Activated T-helper 2 cell treated with anti-CD3 and anti-CD28 coated beads, Interferon-gamma antibody, Interleukin-2, Interleukin-4, amounts not matched to agents 10 μg/mL and 5 μg/mL and 100 μg/mL, durations not matched to agents 14 hours and 24 hours and 36 hours (primary cell): ENCODE results near the gene PLXNB1. TPM values are rescaled to one million over a fixed set of nuclear protein-coding genes. Genes with fewer than 3 reads are reported as not detected.
"Not testable (repeated sequence)": the region's sequence is repeated elsewhere in the genome, so short reads cannot be mapped to it uniquely, and the experiment has no call there.

Experiments
- DNase-seq: peaks from one replicate; pipeline ENCODE4 v3.0.0; 2021; ENCODE audit warnings: low spot score
- H3K27ac Mint-ChIP-seq: one replicate; pipeline ENCODE4 v1.8.0; 2021; ENCODE audit warnings: mixed read lengths
- H3K27me3 Mint-ChIP-seq: one replicate; pipeline ENCODE4 v1.8.0; 2021; ENCODE audit warnings: low read depth, mixed read lengths
- H3K36me3 Mint-ChIP-seq: one replicate; pipeline ENCODE4 v1.8.0; 2021; ENCODE audit warnings: low read depth, mixed read lengths
- H3K4me1 Mint-ChIP-seq: one replicate; pipeline ENCODE4 v1.8.0; 2021; ENCODE audit warnings: low read depth, mixed read lengths
- H3K4me3 Mint-ChIP-seq: one replicate; pipeline ENCODE4 v1.8.0; 2021; ENCODE audit warnings: low read depth, mild to moderate bottlenecking, moderate library complexity, mixed read lengths
- H3K9me3 Mint-ChIP-seq: one replicate; pipeline ENCODE4 v1.8.0; 2021; ENCODE audit warnings: mixed read lengths
- intact Hi-C: fragments of 100-400 bp; cut with micrococcal nuclease; formaldehyde crosslinking; loops from one replicate; pipeline ENCODE4 v1.15.1; 2023
- total RNA-seq: library from RNA; stranded (reverse); gene quantifications from 2 replicates; pipeline ENCODE4 v1.2.3, GENCODE V29; 2022

Gene PLXNB1
- total RNA-seq, 1 donor from 2014 or later, result 7.0 TPM

DNA sequence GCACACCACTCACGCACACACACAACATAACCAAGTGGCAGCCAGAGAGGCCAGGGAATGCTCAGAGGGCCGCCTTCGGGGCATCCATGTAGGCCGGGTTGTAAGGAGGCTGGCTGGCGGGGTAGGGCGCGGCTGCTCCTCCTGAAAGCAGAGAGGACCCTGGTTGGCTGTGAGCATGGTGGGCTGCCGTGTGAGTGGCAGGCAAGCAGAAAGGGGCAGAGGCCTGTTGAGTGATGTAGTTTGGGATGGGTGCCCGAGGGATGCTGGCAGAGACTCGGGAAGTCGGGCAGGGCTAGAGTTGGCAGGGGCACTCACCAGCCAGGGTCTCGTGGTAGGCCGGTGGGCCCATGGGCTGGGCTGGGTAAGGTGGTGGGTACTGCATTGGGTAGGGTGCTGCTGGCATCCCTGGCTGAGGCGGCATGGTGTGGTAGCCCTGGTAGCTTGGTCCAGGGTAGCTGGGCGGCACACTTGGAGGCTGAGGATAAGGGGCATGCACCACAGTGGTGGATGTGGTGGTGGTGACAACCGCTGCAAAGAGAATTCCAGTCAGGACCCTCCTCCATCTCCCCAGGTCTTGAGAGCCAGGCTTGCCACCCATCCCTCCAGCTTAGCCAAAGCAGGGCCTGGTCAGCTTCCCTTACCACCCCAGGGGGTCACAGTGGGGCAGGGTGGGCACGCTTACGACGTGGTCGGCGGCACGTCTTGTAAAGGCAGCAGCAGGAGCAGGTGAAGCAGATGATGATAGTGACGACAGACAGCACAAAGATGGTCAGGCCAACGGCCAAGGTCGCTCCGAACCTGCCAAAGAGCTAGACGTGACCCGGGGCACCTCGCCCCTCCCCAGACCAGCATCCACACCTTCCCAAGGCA is 39.4 kb upstream of the PLXNB1 start:
- no peaks in the 10 kb centered on the region for H3K27me3 Mint-ChIP-seq
- no peak for DNase-seq
- peaks cover 46% of the 10 kb centered on the region for H3K36me3 Mint-ChIP-seq
- no peaks in the 10 kb centered on the region for H3K9me3 Mint-ChIP-seq
- intact Hi-C loops, result no loop called here
- H3K4me3 Mint-ChIP-seq, result peak overlapping the region; percentile 45
- peak overlapping the region; percentile 50 for H3K27ac Mint-ChIP-seq
- peaks cover 50% of the 10 kb centered on the region for H3K4me1 Mint-ChIP-seq

DNA sequence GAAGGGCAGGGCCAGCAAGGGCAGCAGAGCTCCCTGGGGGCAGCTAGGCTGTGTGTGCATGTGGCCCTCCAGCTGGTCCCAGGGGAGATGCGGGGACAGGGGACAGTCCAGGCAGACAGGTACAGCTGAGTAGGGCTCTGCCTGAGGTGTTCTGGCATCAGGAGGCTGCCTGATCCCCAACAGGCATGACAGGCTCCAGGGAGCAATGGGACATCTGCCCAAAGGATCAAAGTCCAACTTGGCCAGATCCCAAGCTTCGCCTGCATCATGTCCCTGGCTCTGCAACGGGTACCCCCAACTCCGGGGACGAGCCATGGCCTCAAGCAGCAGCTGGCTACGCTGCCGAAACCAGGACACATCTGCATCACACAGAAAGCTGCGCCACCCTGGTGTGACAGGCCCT is 38.4 kb upstream of the PLXNB1 start:
- Mint-ChIP-seq H3K4me1 (peaks cover 45% of the 10 kb centered on the region), H3K4me3 (peak overlapping the region; percentile 94)
- DNase-seq, result no peak

DNA sequence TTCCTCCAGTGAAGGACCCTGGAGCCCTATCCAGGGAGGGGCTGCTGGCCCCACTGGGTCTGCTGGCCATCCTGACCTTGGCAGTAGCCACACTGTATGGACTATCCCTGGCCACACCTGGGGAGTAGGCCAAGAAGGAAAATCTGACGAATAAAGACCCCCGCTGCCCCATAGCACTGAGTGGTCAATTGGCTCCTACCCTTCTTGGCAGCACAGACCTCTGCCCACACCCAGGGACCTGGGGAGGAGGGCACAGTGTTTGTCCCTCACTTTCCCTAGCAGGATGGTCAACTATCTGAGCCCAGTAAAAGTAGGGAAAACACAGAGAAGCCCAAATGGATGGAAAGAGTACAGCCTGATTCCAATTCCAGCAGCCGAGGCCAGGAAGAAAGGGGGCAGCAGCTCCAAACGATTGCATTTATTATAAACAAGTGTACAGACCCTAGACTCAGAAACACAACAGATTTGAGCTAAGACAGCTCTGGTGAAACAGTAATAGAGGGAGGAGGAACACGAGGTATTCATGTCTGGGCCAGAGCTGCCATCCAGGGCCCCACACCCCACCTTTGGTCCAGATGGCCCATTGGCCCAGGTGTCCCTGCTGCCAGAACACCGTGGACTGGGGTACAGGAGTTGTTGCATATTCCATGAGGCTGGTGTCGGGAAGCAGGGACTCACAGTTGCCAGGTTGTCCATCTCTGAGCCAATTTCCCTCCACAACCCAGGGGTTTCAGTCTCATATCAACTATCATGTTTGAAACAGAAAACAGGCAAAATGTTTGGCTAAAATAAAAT is 37.8 kb upstream of the PLXNB1 start:
- intact Hi-C loops, result no loop called here
- H3K27me3 Mint-ChIP-seq, result no peaks in the 10 kb centered on the region
- H3K9me3 Mint-ChIP-seq, result no peaks in the 10 kb centered on the region
- peak overlapping the region; percentile 84 for H3K27ac Mint-ChIP-seq
- H3K36me3 Mint-ChIP-seq, result peaks cover 46% of the 10 kb centered on the region
- peak overlapping the region; percentile 94 for H3K4me3 Mint-ChIP-seq
- DNase-seq, result no peak
- peaks cover 39% of the 10 kb centered on the region for H3K4me1 Mint-ChIP-seq

More for the DNA sequence above, 38.4 kb upstream of the PLXNB1 start:
- Mint-ChIP-seq H3K27ac (peak overlapping the region; percentile 84), H3K9me3 (no peaks in the 10 kb centered on the region), H3K27me3 (no peaks in the 10 kb centered on the region), H3K36me3 (peaks cover 46% of the 10 kb centered on the region)
- intact Hi-C loops, result no loop called here

DNA sequence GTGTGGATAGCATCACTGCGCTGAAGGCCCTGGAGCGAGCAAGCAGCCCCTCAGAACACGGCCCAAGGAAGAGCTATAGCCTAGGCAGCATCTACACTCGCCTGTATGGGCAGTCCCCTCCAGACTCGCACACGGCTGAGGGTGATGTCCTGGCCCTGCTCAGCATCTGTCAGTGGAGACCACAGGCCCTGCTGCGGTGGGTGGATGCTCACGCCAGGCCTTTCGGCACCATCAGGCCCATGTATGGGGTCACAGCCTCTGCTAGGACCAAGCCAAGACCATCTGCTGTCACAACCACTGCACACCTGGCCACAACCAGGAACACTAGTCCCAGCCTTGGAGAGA is 37.2 kb upstream of the PLXNB1 start:
- H3K36me3 Mint-ChIP-seq, result peaks cover 46% of the 10 kb centered on the region
- intact Hi-C loops, result no loop called here
- no peaks in the 10 kb centered on the region for H3K27me3 Mint-ChIP-seq
- DNase-seq, result no peak
- H3K9me3 Mint-ChIP-seq, result no peaks in the 10 kb centered on the region
- peak overlapping the region; percentile 84 for H3K27ac Mint-ChIP-seq
- H3K4me1 Mint-ChIP-seq, result peaks cover 38% of the 10 kb centered on the region
- H3K4me3 Mint-ChIP-seq, result peak overlapping the region; percentile 94

- Mint-ChIP-seq H3K4me1 (peaks cover 36% of the 10 kb centered on the region), H3K36me3 (peaks cover 46% of the 10 kb centered on the region), H3K27ac (peak overlapping the region; percentile 84), H3K9me3 (no peaks in the 10 kb centered on the region), H3K4me3 (peak overlapping the region; percentile 94), H3K27me3 (no peaks in the 10 kb centered on the region)
- intact Hi-C loops, result no loop called here
- DNase-seq, result no peak
Measured at GRCh38 chr3:48466386-48467109, 36.7 kb upstream of the PLXNB1 start.

- intact Hi-C loops, result no loop called here
Measured at GRCh38 chr3:48465531-48466378, 35.9 kb upstream of the PLXNB1 start.

GRCh38 chr3:48465237-48465530 is 35.3 kb upstream of the PLXNB1 start:
- peak overlapping the region; percentile 94 for H3K4me3 Mint-ChIP-seq
- H3K9me3 Mint-ChIP-seq, result no peaks in the 10 kb centered on the region
- peaks cover 56% of the 10 kb centered on the region for H3K36me3 Mint-ChIP-seq
- no peak for DNase-seq
- intact Hi-C loops, result no loop called here
- H3K4me1 Mint-ChIP-seq, result peaks cover 36% of the 10 kb centered on the region
- no peaks in the 10 kb centered on the region for H3K27me3 Mint-ChIP-seq
- peak overlapping the region; percentile 84 for H3K27ac Mint-ChIP-seq

More at GRCh38 chr3:48465531-48466378, 35.9 kb upstream of the PLXNB1 start:
- Mint-ChIP-seq H3K27ac (peak overlapping the region; percentile 84), H3K4me1 (peaks cover 36% of the 10 kb centered on the region), H3K27me3 (no peaks in the 10 kb centered on the region), H3K4me3 (peak overlapping the region; percentile 94), H3K9me3 (no peaks in the 10 kb centered on the region), H3K36me3 (peaks cover 54% of the 10 kb centered on the region)
- peak; percentile 80 for DNase-seq

GRCh38 chr3:48464713-48465221 is 34.9 kb upstream of the PLXNB1 start:
- no peak overlapping the region for H3K27ac Mint-ChIP-seq
- no peak overlapping the region for H3K4me3 Mint-ChIP-seq
- H3K27me3 Mint-ChIP-seq, result no peaks in the 10 kb centered on the region
- intact Hi-C loops, result no loop called here
- peaks cover 33% of the 10 kb centered on the region for H3K4me1 Mint-ChIP-seq
- peaks cover 52% of the 10 kb centered on the region for H3K36me3 Mint-ChIP-seq
- no peaks in the 10 kb centered on the region for H3K9me3 Mint-ChIP-seq
- no peak for DNase-seq

DNA sequence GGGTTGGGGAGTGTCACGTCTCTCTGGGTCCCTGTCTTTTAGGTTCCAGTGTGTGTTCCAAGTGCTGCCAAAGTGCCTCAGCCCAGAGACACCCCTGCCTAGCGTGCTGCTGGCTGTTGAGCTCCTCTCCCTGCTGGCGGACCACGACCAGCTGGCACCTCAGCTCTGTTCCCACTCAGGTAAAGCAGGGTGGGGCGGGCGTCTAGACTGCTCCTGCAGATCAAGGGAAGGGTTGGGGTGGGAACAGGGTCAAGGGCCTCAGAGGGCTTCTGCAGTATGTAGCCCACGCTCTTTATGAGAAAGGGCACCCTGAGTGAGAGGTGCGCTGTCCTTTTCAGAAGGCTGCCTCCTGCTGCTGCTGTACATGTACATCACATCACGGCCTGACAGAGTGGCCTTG is 33.8 kb upstream of the PLXNB1 start:
- intact Hi-C loops, result no loop called here
- H3K36me3 Mint-ChIP-seq, result peaks cover 52% of the 10 kb centered on the region
- H3K27me3 Mint-ChIP-seq, result no peaks in the 10 kb centered on the region
- no peak for DNase-seq
- no peak overlapping the region for H3K4me3 Mint-ChIP-seq
- H3K4me1 Mint-ChIP-seq, result peaks cover 24% of the 10 kb centered on the region
- no peaks in the 10 kb centered on the region for H3K9me3 Mint-ChIP-seq
- no peak overlapping the region for H3K27ac Mint-ChIP-seq

GRCh38 chr3:48461767-48462166 is 31.9 kb upstream of the PLXNB1 start:
- intact Hi-C loops, H3K4me1 Mint-ChIP-seq, H3K27me3 Mint-ChIP-seq, H3K27ac Mint-ChIP-seq, DNase-seq, H3K4me3 Mint-ChIP-seq, H3K9me3 Mint-ChIP-seq: not testable (repeated sequence)
- H3K36me3 Mint-ChIP-seq, result peaks cover 41% of the 10 kb centered on the region

DNA sequence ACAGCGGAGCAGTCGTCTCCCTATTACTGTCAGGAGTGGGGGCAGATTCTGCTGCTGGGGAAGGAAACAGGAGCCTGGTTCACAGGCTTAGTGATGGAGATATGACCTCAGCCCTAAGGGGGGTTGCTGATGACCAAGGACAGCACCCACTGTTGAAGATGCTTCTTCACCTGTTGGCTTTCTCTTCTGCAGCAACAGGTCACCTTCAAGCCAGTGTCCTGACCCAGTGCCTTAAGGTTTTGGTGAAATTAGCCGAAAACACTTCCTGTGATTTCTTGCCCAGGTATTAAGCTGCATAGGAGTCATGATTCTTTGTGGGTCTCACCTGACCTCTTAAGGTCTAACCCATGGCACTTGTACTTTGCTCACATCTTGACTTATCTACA is 30.6 kb upstream of the PLXNB1 start:
- H3K36me3 Mint-ChIP-seq, result peaks cover 37% of the 10 kb centered on the region
- no peaks in the 10 kb centered on the region for H3K9me3 Mint-ChIP-seq
- no peaks in the 10 kb centered on the region for H3K27me3 Mint-ChIP-seq
- peaks cover 2% of the 10 kb centered on the region for H3K4me1 Mint-ChIP-seq
- H3K27ac Mint-ChIP-seq, result no peak overlapping the region
- H3K4me3 Mint-ChIP-seq, result no peak overlapping the region
- intact Hi-C loops, result no loop called here
- DNase-seq, result no peak
